Measurements from ENCODE around the gene IER5L. TPM values are rescaled to one million over a fixed set of nuclear protein-coding genes. Genes with fewer than 3 reads are reported as not detected.
A peak's percentile ranks its signal among the peaks of the same experiment; 100 is the strongest.

The IER5L gene
- total RNA-seq, 4 donors from 2014 or later = 2.3 to 2.9 (median 2.6) TPM

DNA sequence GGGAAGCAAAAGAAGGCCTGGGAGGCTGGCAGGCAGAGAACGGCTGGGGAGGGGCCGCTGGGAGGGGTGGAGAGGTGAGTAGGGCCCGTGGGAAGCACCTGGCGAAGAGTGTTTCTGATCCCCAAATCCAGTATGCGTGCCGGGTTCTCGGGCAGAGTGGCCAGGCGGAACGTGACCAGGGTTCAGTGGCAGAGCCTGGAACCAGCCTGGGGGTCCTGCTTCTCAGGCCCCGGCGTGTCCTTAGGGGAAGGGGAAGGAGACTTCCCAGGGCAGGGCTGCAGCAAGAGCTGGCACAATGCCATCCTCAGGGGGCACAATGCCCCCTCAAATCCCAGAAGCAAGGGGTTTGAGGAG, 25.5 kb upstream of the IER5L start:
- no peak for DNase-seq
- Histone ChIP-seq H3K4me1 (peaks cover 0 to 10% (median 0%) of the 10 kb centered on the region in 4 donors), H3K36me3 (no peaks in the 10 kb centered on the region), H3K4me3 (peak overlapping the region; percentile 53 to 83 (median 66)), H3K9me3 (no peaks in the 10 kb centered on the region), H3K27me3 (no peaks in the 10 kb centered on the region), H3K27ac (no peak overlapping the region)
- no peak for TF ChIP-seq POLR2A (IDR thresholded peaks at IDR 0.05)
- TF ChIP-seq, protein P1, sequence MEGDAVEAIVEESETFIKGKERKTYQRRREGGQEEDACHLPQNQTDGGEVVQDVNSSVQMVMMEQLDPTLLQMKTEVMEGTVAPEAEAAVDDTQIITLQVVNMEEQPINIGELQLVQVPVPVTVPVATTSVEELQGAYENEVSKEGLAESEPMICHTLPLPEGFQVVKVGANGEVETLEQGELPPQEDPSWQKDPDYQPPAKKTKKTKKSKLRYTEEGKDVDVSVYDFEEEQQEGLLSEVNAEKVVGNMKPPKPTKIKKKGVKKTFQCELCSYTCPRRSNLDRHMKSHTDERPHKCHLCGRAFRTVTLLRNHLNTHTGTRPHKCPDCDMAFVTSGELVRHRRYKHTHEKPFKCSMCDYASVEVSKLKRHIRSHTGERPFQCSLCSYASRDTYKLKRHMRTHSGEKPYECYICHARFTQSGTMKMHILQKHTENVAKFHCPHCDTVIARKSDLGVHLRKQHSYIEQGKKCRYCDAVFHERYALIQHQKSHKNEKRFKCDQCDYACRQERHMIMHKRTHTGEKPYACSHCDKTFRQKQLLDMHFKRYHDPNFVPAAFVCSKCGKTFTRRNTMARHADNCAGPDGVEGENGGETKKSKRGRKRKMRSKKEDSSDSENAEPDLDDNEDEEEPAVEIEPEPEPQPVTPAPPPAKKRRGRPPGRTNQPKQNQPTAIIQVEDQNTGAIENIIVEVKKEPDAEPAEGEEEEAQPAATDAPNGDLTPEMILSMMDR (IDR thresholded peaks at IDR 0.05) = no peak

DNA sequence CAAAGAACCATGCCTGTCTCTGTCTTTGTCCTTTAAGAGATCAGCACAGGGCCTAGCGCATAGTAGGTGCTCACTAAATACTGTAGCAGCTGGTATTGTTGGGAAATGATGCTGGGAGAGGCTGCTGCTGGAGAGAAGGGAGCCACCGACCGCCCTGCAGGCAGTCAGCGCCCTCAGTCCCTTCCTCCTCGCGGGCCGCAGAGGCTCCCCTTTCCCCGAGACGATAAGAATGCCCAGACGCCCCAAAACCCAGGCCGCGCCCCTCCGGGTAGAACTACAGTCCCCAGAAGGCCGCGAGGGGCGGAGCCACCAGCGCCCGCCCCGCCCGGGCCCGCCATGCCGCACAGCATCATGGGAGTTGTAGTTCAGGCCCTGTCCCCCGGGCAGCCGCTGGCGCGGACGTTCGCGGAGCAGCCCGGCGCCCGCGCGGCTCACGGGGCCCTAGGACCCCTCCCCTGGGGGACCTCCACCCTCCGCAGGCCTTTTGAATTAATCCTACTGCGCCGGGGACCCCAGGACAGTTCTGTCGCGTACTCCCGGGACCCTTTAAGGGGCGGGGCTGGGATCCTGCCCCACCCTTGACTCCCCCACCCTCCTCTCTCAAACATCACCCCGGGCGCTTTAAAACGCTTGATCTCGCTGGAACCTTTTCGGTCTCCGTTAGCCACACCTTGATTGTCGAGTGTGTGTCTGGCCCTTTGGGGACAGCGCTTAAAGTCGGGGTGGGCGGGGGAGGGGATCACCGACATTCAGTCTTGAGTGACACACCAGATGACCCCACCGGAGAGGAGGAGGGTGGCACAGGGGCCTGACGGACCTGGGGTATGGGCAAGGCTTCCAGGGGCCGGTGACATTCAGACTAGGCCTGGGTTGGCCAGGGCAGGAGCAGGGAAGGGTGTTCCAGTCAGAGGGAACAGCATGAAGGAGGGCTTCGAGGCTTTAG, 24.8 kb upstream of the IER5L start:
- H3K9me3 ChIP-seq = no peaks in the 10 kb centered on the region
- peak; percentile 87 to 95 (median 92) for DNase-seq
- H3K4me1 ChIP-seq = peaks cover 0 to 10% (median 0%) of the 10 kb centered on the region in 4 donors
- no peak for TF ChIP-seq POLR2A (IDR thresholded peaks at IDR 0.05)
- TF ChIP-seq, protein P1 (IDR thresholded peaks at IDR 0.05) = no peak
- no peaks in the 10 kb centered on the region for H3K27me3 ChIP-seq
- H3K4me3 ChIP-seq = peak overlapping the region; percentile 53 to 83 (median 66)
- no peaks in the 10 kb centered on the region for H3K36me3 ChIP-seq
- peak overlapping the region; percentile 80 to 90 (median 86) for H3K27ac ChIP-seq

DNA sequence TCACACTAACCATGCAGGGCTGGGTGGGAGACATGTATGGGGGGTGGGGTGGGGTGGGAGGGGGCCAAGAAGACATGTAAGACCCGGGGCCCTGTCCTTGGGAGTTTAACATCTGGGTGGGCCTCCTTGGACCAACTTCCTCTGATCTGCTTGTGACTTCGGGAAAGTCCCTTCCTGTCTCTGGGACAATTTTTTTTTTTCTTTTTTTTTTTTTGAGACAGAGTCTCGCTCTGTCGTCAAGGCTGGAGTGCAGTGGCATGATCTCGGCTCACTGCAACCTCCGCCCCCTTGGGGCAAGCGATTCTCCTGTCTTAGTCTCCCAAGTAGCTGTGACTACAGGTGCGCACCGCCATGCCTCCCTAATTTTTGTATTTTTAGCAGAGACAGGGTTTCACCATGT, 23.8 kb upstream of the IER5L start:
- TF ChIP-seq, protein P1 (IDR thresholded peaks at IDR 0.05) = no peak
- TF ChIP-seq POLR2A (IDR thresholded peaks at IDR 0.05) = no peak
- Histone ChIP-seq H3K9me3 (no peaks in the 10 kb centered on the region), H3K4me1 (peaks cover 0 to 10% (median 0%) of the 10 kb centered on the region in 4 donors), H3K27me3 (no peaks in the 10 kb centered on the region), H3K27ac (no peak overlapping the region), H3K36me3 (no peaks in the 10 kb centered on the region), H3K4me3 (no peak overlapping the region)
- no peak for DNase-seq

DNA sequence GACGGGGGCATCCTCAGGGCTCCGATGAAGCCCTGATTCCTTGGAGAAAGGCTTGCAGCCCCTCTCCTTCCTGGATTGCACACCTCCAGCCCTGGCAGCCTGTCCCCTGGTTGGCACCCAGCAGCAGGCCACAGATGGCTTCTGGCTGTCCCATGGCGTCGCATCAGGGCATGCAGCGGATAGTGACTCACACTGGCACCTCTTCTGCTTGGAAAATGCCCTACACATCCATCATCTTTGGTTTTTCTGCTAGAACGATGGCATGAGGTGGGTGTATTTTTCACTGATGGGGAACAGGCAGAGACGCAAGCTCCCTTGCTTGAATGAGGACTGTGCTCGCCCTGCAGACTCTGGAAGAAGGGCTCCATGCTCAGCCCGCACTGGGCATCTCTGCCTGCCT, 23.2 kb upstream of the IER5L start:
- no peaks in the 10 kb centered on the region for H3K9me3 ChIP-seq
- TF ChIP-seq POLR2A (IDR thresholded peaks at IDR 0.05) = no peak
- TF ChIP-seq, protein P1 (IDR thresholded peaks at IDR 0.05) = no peak
- H3K36me3 ChIP-seq = no peaks in the 10 kb centered on the region
- H3K4me1 ChIP-seq = peaks cover 0 to 10% (median 0%) of the 10 kb centered on the region in 4 donors
- H3K27me3 ChIP-seq = no peaks in the 10 kb centered on the region
- DNase-seq = no peak
- no peak overlapping the region for H3K4me3 ChIP-seq
- H3K27ac ChIP-seq = no peak overlapping the region

DNA sequence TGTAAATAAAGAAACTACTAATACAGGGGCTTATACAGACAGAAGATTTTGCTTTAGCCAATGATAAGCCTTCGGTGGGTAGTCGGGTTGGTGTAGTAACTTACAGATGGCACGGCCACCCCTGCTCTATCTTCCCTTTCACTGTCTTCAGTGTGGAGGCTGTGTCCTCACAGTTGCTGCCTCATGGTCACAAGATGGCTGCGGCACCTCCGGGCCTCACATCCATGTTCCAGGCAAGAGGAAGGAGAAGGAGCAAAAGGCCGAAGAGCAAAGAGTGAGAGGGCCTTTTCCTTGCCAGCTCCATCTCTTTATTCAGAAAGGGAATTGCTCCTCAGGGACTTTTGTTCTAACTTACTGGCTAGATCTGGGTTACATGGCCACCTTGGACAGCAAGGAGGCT, 22.2 kb upstream of the IER5L start:
- no peaks in the 10 kb centered on the region for H3K9me3 ChIP-seq
- TF ChIP-seq POLR2A (IDR thresholded peaks at IDR 0.05) = no peak
- TF ChIP-seq, protein P1 (IDR thresholded peaks at IDR 0.05) = no peak
- peaks cover 0 to 10% (median 0%) of the 10 kb centered on the region in 4 donors for H3K4me1 ChIP-seq
- no peak overlapping the region for H3K27ac ChIP-seq
- no peaks in the 10 kb centered on the region for H3K36me3 ChIP-seq
- DNase-seq = no peak
- H3K27me3 ChIP-seq = no peaks in the 10 kb centered on the region
- H3K4me3 ChIP-seq = no peak overlapping the region
